ENCODE results near the gene CD59. TPM values are rescaled to one million over a fixed set of nuclear protein-coding genes. Genes with fewer than 3 reads are reported as not detected.

Gene CD59
- total and polyA plus RNA-seq, 2 of the 13 experiments (the other 11 are each of a cell fraction or from before 2014, with no cell fraction given): 127 to 289 TPM

- intact Hi-C loops (cut with micrococcal nuclease; ENCODE audit: unreplicated experiment): no loop called here
- CTCF ChIA-PET (ENCODE audit: low intra/inter-chr PET ratio, low total read pairs): no interaction called here
- FAIRE-seq: no peak
These were observed 49.4 kb upstream of the CD59 start for GRCh38 chr11:33785609-33786008.

More at GRCh38 chr11:33785609-33786008, 49.4 kb upstream of the CD59 start:
- DNase-seq (ENCODE audit: low spot score): no peak
- Histone ChIP-seq H3K27ac (ENCODE audit: extremely low read length, insufficient read depth, low read length) (no peak overlapping the region), H3K4me3 (replicated peaks in 1 of 3; ENCODE audit: insufficient read depth in 1 of 3, low read depth in 2 of 3, low read length in 3 of 3) (no peak overlapping the region), H2AFZ (ENCODE audit: low read length) (no peak overlapping the region), H3K9me3 (ENCODE audit: low read length) (no peaks in the 10 kb centered on the region), H3K4me2 (ENCODE audit: low read depth, low read length) (no peak overlapping the region), H3K27me3 (ENCODE audit: control insufficient read depth in 1 of 2, insufficient read depth in 2 of 2, low read length in 2 of 2) (peaks cover 2 to 13% of the 10 kb centered on the region in 2 experiments; a peak in 2 of 5 replicates), H3K9ac (ENCODE audit: insufficient read depth, low read depth, low read length) (no peak overlapping the region), H4K20me1 (ENCODE audit: insufficient read depth, low read length) (no peaks in the 10 kb centered on the region; the same call in 1 of the 2 replicates), H3K36me3 (replicated peaks in 1 of 2; ENCODE audit: control insufficient read depth in 1 of 2, insufficient read depth in 2 of 2, low read length in 2 of 2) (no peaks in the 10 kb centered on the region), H3K4me1 (ENCODE audit: insufficient read depth, low read length) (no peaks in the 10 kb centered on the region), H3K79me2 (ENCODE audit: insufficient read depth, low read length) (no peaks in the 10 kb centered on the region)
- no peak for TF ChIP-seq MEIS1 (CRISPR knock-in tag; IDR thresholded peaks at IDR 0.05; ENCODE audit: borderline replicate concordance)
- no peak for TF ChIP-seq ZNF17 (CRISPR knock-in tag; IDR thresholded peaks at IDR 0.05)
- no peak for TF ChIP-seq TFDP1 (CRISPR knock-in tag; IDR thresholded peaks at IDR 0.05; ENCODE audit: borderline replicate concordance)
- no peak for TF ChIP-seq RFX1 (IDR thresholded peaks at IDR 0.05)
- TF ChIP-seq REPIN1 (CRISPR knock-in tag; IDR thresholded peaks at IDR 0.05; ENCODE audit: borderline replicate concordance, low read depth): no peak
- TF ChIP-seq ZBTB1 (CRISPR knock-in tag; IDR thresholded peaks at IDR 0.05; ENCODE audit: borderline replicate concordance): no peak
- TF ChIP-seq SYNCRIP (IDR thresholded peaks at IDR 0.05; ENCODE audit: insufficient read depth, low read depth, low read length): no peak
- TF ChIP-seq ZNF747 (CRISPR knock-in tag; IDR thresholded peaks at IDR 0.05; ENCODE audit: borderline replicate concordance): no peak
- no peak for TF ChIP-seq ZNF343 (CRISPR knock-in tag; IDR thresholded peaks at IDR 0.05)
- no peak for TF ChIP-seq RORA (CRISPR knock-in tag; IDR thresholded peaks at IDR 0.05)
- no peak for TF ChIP-seq CEBPZ (IDR thresholded peaks at IDR 0.05; ENCODE audit: low read length)
- no peak for TF ChIP-seq ZNF567 (CRISPR knock-in tag; IDR thresholded peaks at IDR 0.05; ENCODE audit: borderline replicate concordance)
- TF ChIP-seq IRF1 (CRISPR knock-in tag; IDR thresholded peaks at IDR 0.05; ENCODE audit: low read depth): no peak
- no peak for ATAC-seq
- in situ Hi-C loops (cut with HindIII; ENCODE audit: extremely low pct_ligation_motif_present, low pct_unique_long_range_greater_than_20kb): no loop called here
- WGBS (ENCODE audit: low lambda C conversion rate): 14% methylated on average over 3 of the region's 3 CpGs
- no TSS peak for BruUV-seq (replicated peaks)
- POLR2A ChIA-PET: no interaction called here

Measured in HepG2 (cell line).